Right lobe of liver (tissue), 6 donors: Measurements from ENCODE around the gene CELF2. TPM values are rescaled to one million over a fixed set of nuclear protein-coding genes. Genes with fewer than 3 reads are reported as not detected.

Experiments used
- ATAC-seq, 4 donors: fragments of 200-7000 bp; cut with Tn5 transposase; one replicate each; pipeline ENCODE4 v1.9.1; 2020; ENCODE audit warnings: mild to moderate bottlenecking in 4 of 4, moderate library complexity in 4 of 4
- DNase-seq, 3 donors: peaks; one replicate each; pipeline ENCODE4 v3.0.0-alpha.2; 2020
- H3K27ac ChIP-seq, 3 donors: fragments of 200-600 bp; one replicate each; pipeline ENCODE4 v1.8.0; 2022
- H3K27me3 ChIP-seq, 2 donors: fragments of 200-600 bp; one replicate each; pipeline ENCODE4 v1.8.0; 2022
- H3K36me3 ChIP-seq, 4 donors: fragments of 200-600 bp; sonication (generic) in 1 of 4; one replicate each; pipeline versions ENCODE4 v1.5.1 to v1.8.0; 2017 to 2022; ENCODE audit warnings: control low read depth in 1 of 4
- H3K4me1 ChIP-seq, 4 donors: fragments of 200-600 bp; sonication (generic) in 1 of 4; one replicate each; pipeline versions ENCODE4 v1.5.1 to v1.8.0; 2017 to 2022; ENCODE audit warnings: control low read depth in 1 of 4
- H3K4me3 ChIP-seq, 3 donors: fragments of 200-600 bp; one replicate each; pipeline ENCODE4 v1.8.0; 2022
- H3K9me3 ChIP-seq, 4 donors: fragments of 200-600 bp; sonication (generic) in 1 of 4; one replicate each; pipeline versions ENCODE4 v1.5.1 to v1.8.0; 2017 to 2022; ENCODE audit warnings: control low read depth in 1 of 4
- CTCF ChIP-seq, 4 donors: fragments of 200-600 bp in 3 of 4; fragments of 450-650 bp in 1 of 4; IDR thresholded peaks; one replicate each; pipeline versions ENCODE4 v1.5.1 to v1.8.0; 2016 to 2022; ENCODE audit warnings: antibody characterized with exemption in 4 of 4, mild to moderate bottlenecking in 2 of 4
- POLR2A ChIP-seq: fragments of 450-650 bp; IDR thresholded peaks from one replicate; pipeline ENCODE4 v1.6.1; 2017; ENCODE audit warnings: antibody characterized with exemption, mild to moderate bottlenecking
- WGBS: methylation state at CpG from one replicate; pipeline ENCODE4 v1.1.6; 2018; ENCODE audit warnings: low coverage, low lambda C conversion rate; ENCODE audit not compliant: insufficient coverage; ENCODE audit errors: missing lambda C conversion rate; 5-methylcytosine and 5-hydroxymethylcytosine counted together
- intact Hi-C, 2 donors: fragments of 100-400 bp; cut with DNase I; formaldehyde crosslinking; loops; one replicate each; pipeline versions ENCODE4 v1.11.2 to v1.14.1; 2022
- total RNA-seq, 6 experiments: library from RNA; depleted of rRNA in 2 of 6; stranded (reverse); fragments of >200 nt in 2 of 6; fragmentation: NEBNext Ultra II Directional in 3 of 6; extraction: Animal tissue kit (Norgen Biotek cat#: 25700) in 3 of 6; gene quantifications; one replicate each; pipeline versions ENCODE4 v1.1.0 to v1.2.4, GENCODE V29; 2016 to 2023
- donor health status: DM: no; HTN: yes; CAD: no.
- donor health status: DM: no; HTN: no; CAD: no.
- donor health status: DM: no; HTN: no; CAD: no.
- donor health status: DM: no; HTN: yes; CAD: no.
- donor health status: DM: no; HTN: yes; CAD: no.

Gene CELF2
- total RNA-seq, 6 experiments from 2014 or later, result 2.4 to 6.2 (median 3.7) TPM

- DNase-seq (no peak), ATAC-seq (no peak)
- Histone ChIP-seq H3K27me3 (no peaks in the 10 kb centered on the region), H3K36me3 (no peaks in the 10 kb centered on the region), H3K9me3 (no peaks in the 10 kb centered on the region), H3K4me3 (no peak overlapping the region), H3K4me1 (no peaks in the 10 kb centered on the region), H3K27ac (no peak overlapping the region)
- intact Hi-C loops, result no loop called here
- 79% methylated on average over 14 of the region's 14 CpGs for WGBS
- TF ChIP-seq CTCF (IDR thresholded peaks at IDR 0.05), result no peak
- TF ChIP-seq POLR2A, result no peak
These were observed 282.9 kb downstream of the CELF2 start for GRCh38 chr10:11300563-11300962.

DNA sequence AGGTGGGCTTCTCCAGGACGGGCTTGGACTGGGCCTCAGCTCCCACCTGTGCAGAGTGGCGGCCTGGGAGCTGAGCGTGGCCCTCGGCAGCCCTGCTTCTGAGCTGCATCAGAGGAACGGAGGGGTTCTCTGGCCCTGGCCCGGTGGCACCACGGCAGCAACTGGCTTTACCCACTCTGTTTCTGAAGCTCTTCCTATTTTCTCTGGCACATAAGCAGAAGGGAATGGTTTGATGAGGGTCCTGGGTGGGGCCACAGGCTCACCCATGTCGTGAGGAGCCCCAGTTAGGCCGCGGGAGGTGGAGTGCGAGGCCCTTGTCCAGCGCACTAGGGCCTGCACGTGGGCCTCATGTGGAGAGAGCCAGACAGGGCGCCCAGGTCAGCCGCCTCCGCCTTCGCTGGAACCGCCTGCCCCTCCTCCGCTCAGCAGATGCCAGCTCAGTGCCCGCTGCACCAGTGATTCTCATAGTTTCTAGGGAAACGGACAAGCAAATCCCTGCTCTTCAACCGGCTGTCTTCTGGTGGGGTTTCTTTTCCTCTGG, 284.0 kb downstream of the CELF2 start:
- Histone ChIP-seq H3K4me3 (no peak overlapping the region), H3K27me3 (no peaks in the 10 kb centered on the region), H3K36me3 (no peaks in the 10 kb centered on the region), H3K9me3 (no peaks in the 10 kb centered on the region), H3K4me1 (no peaks in the 10 kb centered on the region), H3K27ac (no peak overlapping the region)
- intact Hi-C loops, result no loop called here
- no peak for ATAC-seq
- TF ChIP-seq POLR2A (no peak), CTCF (IDR thresholded peaks at IDR 0.05) (no peak)
- no peak for DNase-seq
- WGBS, result 83% methylated on average over 19 of the region's 22 CpGs

- 81% methylated on average over 7 of the region's 14 CpGs for WGBS
- DNase-seq (no peak), ATAC-seq (no peak)
These were observed 284.5 kb downstream of the CELF2 start for GRCh38 chr10:11302181-11302580.

DNA sequence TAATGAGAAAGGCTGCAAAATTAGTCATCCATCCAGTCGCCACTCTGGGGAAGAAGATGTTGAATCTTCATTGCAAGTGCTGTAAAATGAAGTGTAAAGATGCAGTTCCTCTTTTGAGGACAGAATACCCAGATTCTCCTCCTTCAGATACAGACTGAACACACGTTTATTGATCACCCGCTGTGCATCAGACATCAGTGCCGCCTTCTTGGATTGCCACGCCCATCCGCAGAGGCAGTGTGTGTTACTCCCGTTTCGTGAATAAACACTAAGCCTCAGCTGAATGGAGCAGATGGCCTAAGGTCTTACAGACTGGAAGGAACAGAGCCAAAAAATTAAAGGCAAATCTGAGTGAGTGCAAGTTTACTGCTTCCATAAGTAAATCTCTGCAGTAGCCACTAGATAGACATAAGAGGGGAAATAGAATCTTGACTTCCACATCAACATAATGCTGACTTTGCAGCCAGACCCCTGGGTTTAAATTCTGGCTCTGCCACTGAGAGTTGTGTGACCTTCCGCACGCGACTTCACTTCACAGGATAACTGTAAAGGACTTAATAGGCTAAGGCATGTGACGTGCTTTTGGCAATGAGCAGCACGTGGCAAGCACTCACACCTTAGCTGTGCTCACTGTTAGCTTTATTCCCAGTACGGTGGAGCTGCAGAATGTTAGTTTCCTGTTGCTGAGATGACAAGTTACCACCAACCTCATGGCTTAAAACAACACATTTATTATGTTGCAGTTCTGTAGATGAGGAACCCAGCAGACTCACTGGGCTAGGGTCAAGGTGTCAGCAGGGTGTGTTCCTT, 285.9 kb downstream of the CELF2 start:
- H3K4me3 ChIP-seq, result no peak overlapping the region
- TF ChIP-seq CTCF (IDR thresholded peaks at IDR 0.05) (no peak), POLR2A (no peak)
- H3K4me1 ChIP-seq, result no peaks in the 10 kb centered on the region
- no peaks in the 10 kb centered on the region for H3K27me3 ChIP-seq
- ATAC-seq (no peak), DNase-seq (no peak)
- H3K9me3 ChIP-seq, result no peaks in the 10 kb centered on the region
- no peaks in the 10 kb centered on the region for H3K36me3 ChIP-seq
- no peak overlapping the region for H3K27ac ChIP-seq
- 74% methylated on average over 14 of the region's 14 CpGs for WGBS
- intact Hi-C loops, result no loop called here

More at GRCh38 chr10:11302181-11302580, 284.5 kb downstream of the CELF2 start:
- Histone ChIP-seq H3K36me3 (no peaks in the 10 kb centered on the region), H3K4me1 (no peaks in the 10 kb centered on the region), H3K4me3 (no peak overlapping the region), H3K27me3 (no peaks in the 10 kb centered on the region), H3K9me3 (no peaks in the 10 kb centered on the region), H3K27ac (no peak overlapping the region)
- no peak for TF ChIP-seq POLR2A
- TF ChIP-seq CTCF (IDR thresholded peaks at IDR 0.05), result no peak
- intact Hi-C loops, result no loop called here
